ENCODE data around the gene SLIT1.

DNA sequence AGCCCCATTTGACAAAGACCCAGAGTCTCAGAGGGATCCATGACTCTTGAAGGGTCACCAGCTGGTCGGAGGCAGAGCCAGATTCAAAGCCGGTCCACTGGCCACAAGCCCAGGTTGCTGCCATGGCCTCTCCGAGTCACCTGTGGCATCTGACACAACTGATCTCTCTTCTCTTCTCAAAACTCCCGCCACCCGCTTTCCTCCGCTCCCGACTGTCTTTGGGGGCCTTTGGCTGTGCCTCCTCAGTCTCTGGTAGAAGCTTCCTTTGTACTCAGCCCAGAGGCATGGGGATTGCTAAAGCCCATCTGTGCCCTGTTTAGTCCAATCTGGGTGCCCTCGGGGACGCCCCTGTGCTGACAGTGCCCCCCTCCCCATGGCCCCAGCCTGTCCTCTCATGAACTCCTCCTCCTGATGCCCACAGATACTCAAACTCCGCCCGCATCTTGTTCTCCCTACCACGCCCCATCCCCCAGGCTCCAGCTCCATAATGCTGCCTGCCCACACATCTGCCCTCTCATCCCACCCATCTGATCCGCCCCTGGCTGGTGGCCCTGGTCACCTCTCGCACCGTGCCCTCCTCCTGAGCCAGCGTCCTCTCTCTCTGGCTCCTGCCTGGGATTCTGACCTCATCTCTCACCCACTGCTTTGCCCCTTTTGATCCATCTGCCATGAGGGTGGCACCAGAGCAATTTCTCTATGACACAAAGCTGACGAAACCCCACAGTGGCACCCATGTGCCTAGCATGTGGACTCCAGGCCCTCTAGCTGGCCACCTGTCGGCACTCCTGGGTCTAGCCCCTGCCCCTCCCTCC is 150.6 kb downstream of the SLIT1 start:
- no peak for TF ChIP-seq CEBPB (IDR thresholded peaks at IDR 0.05)
- no peak for TF ChIP-seq RAD21 (IDR thresholded peaks at IDR 0.05; ENCODE audit: low read depth)
- no peak for TF ChIP-seq EP300 (IDR thresholded peaks at IDR 0.05; ENCODE audit: borderline replicate concordance)
